Measurements from ENCODE around the gene SNTB2. TPM values are rescaled to one million over a fixed set of nuclear protein-coding genes. Genes with fewer than 3 reads are reported as not detected.

Gene SNTB2
- total and polyA plus RNA-seq, 2 of the 8 experiments (the other 6 are each of a cell fraction or from before 2014, with no cell fraction given), result 6.0 to 16.1 TPM

DNA sequence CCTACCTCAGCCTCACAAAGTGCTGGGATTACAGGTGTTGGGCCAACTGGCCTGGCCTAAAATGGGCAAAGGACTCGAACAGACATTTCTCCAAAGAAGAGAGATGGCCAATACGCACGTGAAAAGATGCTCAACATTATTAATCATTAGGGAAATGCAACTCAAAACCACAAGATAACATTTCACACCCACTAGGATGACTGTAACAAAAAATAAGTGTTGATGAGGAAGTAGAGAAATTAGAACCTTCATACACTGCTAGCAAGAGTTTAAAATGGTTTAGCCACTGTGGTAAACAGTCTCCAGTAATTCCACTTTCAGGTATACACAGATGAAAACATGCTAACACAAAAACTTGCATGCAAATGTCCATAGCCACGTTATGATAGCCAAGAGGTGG is 159.0 kb downstream of the SNTB2 start (continued):
- TF ChIP-seq, protein P1, sequence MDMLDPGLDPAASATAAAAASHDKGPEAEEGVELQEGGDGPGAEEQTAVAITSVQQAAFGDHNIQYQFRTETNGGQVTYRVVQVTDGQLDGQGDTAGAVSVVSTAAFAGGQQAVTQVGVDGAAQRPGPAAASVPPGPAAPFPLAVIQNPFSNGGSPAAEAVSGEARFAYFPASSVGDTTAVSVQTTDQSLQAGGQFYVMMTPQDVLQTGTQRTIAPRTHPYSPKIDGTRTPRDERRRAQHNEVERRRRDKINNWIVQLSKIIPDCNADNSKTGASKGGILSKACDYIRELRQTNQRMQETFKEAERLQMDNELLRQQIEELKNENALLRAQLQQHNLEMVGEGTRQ (IDR thresholded peaks at IDR 0.05; ENCODE audit: low read length), result no peak
- TF ChIP-seq PHF8 (conservative IDR thresholded peaks at IDR 0.05; ENCODE audit: low read depth, low read length), result no peak
- no peak for TF ChIP-seq TAF1 (IDR thresholded peaks at IDR 0.05; ENCODE audit: low read depth, low read length)
- no peak for TF ChIP-seq BACH1 (IDR thresholded peaks at IDR 0.05; ENCODE audit: low read length)
- TF ChIP-seq SIX5 (IDR thresholded peaks at IDR 0.05; ENCODE audit: low read depth, low read length), result no peak
- TF ChIP-seq, protein P2, sequence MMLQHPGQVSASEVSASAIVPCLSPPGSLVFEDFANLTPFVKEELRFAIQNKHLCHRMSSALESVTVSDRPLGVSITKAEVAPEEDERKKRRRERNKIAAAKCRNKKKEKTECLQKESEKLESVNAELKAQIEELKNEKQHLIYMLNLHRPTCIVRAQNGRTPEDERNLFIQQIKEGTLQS (IDR thresholded peaks at IDR 0.05; ENCODE audit: insufficient read depth, low read depth, low read length), result no peak
